ENCODE results near the gene CORIN.

GRCh38 chr4:47642191-47642830, 195.6 kb downstream of the CORIN start:
- TF ChIP-seq CTCF (IDR thresholded peaks at IDR 0.05) (no peak), POLR2A (IDR thresholded peaks at IDR 0.05) (no peak)
